Stimulated activated CD8-positive, alpha-beta memory T cell treated with anti-CD3 and anti-CD28 coated beads, Interleukin-2, amount 100 ng/mL, for 1 hour (primary cell): ENCODE results near the gene FBP2.
"Not testable (repeated sequence)": the region's sequence is repeated elsewhere in the genome, so short reads cannot be mapped to it uniquely, and the experiment has no call there.

Experiments
- DNase-seq, 2 donors: peaks; one replicate each; pipeline ENCODE4 v3.0.0-alpha.2; 2020; ENCODE audit warnings: low read depth in 2 of 2

FBP2 gene

DNA sequence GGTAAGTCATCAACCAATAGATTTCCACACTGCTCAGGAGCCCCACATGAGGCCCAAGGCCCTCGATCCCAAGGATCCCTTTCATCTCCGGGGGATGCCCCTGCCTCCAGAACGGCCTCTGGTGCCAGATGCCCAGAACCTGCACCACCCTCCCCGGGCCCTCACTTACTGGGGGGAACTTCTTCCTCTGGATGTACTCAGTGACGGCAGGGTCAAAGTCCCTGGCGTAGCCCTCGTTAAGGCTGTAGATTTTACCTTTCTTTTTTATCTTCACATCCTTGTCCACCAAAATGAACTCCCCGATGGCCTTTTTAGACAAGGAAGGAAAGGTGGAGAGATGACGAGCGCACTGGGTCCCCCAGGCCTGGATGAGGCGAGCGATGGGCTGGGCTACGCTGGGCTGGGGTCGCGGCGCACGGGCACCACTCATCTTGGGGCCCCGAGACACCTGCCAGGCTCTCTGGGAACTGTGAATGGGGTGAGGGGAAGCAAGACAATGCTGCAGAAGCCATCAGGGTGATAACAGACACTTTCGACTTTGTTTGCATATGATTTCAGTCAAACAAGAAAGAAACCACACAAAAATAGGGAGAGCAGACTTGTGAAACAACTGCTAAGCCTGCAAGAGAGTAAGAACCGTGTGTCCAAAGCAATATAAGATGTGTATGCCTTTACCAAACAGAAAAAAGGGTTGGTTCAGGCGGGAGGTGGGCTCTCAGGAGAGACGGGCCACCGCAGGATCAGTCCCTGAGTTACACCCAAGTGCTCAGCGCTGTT, 13.2 kb upstream of the FBP2 start:
- DNase-seq: no peak

DNA sequence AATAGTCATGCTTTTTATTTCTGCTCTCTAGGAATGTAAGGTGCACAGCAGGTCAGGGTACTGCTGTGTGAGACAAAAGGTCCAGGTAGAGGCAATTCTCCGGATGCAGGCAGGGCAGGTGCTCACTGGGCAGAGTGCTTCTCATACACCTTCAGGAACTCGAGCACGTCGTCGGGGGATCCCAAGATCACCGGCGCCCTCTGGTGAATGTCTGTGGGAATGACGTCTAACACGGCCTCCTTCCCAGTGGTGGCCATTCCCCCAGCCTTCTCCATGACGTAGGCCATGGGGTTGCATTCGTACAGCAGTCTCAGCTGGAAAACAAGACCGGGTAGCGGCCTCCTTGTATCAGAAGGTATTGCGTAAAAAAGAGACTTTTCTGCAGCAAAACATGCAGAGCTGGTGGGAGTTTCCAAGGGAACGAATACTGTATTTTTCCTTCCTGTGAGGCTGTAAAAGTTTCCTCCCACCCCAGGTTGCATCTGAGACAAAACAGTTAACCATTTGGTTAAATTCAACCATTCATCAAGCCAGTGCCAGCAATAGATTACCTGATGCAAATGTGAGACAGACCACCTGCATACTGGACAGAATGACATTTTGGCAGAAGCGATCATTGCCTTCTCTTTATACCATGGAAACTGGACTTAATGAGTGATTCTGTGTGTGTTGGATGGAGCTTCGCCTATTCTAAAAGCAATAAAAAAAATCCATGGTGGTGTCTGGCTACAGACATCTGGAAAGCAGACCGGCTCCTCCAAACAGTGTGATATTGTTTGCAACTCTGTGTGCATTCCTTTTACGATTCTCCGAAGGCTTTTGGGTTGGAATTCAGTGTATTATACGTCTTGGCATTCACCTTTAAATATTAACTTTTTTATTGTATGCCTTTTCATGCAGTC, 9.9 kb upstream of the FBP2 start:
- DNase-seq: peak; percentile 16 to 31

GRCh38 chr9:94602666-94603065, 9.0 kb upstream of the FBP2 start:
- no peak for DNase-seq

GRCh38 chr9:94600715-94601114, 7.1 kb upstream of the FBP2 start:
- DNase-seq: no peak

DNA sequence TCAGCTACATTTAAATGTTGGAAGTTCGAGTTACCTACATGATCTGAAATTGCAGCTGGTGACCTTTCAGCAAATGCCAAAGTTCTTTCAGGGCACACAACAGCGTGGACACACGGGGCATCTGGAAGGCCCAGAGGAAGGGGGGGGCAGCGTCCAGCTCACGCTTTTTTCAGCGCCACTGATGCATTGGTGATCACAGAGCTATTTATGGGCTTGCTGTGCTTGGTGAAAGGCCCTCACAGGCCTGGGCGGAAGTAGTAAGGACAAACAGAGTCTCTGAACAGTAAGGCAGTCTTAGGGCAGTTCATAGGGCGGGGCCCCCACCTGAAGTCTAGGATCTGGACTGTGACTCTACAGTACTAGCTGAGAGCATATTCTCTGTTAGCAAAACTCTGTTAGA, 6.6 kb upstream of the FBP2 start:
- DNase-seq: no peak

DNA sequence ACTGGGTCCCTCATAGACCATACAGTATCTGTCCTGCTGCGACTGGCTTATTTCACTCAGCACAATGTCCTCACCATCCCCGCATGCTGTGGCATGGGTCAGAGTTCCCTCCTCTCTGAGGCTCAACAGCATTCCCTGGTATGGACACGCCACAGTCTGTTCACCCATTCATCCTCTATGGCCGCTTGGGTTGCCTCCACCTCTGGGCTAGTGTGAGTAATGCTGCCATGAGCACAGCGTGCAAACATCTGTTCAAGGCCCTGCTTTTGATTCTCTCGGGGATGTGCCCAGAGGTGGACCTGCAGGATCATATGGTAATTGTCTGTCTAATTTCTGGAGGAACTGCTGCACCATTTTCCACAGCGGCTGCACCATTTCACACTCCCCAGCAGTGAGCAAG, 5.5 kb upstream of the FBP2 start:
- DNase-seq: no peak

DNA sequence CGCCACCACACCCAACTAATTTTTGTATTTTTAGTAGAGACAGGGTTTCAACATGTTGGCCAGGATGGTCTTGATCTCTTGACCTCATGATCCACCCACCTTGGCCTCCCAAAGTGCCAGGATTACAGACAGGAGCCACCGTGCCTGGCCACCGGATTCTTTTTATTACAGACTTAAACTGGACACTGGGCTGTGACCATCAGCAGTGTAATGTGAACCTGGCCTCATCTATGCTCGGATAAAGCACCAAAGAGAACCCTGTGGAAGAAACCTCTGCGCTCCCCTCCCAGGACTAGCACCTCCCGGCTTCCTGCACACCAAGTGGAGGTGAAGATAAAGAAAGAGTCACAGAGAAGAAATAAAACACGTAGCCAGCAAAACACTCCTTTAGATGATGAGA, 941 bp downstream of the FBP2 start:
- DNase-seq: not testable (repeated sequence)

DNA sequence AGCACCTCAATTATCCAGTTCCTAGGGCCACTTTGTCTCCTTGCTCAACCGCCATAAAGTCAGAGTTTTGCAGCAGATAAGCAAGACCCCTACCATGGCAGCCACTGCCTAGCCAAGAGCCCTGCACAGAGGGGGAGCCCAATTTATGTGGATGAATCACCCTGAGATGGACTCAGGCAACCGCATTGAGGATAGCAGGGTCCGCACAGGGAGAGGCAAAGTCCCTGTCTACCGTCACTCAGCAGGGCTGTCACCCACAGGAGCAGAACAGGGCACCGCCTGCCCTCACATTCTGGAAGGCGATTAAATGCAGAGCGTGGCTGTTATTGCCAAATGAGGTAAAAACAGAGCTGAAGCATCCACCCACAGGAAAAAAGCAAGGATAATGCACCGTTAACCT, 1.7 kb downstream of the FBP2 start:
- no peak for DNase-seq

DNA sequence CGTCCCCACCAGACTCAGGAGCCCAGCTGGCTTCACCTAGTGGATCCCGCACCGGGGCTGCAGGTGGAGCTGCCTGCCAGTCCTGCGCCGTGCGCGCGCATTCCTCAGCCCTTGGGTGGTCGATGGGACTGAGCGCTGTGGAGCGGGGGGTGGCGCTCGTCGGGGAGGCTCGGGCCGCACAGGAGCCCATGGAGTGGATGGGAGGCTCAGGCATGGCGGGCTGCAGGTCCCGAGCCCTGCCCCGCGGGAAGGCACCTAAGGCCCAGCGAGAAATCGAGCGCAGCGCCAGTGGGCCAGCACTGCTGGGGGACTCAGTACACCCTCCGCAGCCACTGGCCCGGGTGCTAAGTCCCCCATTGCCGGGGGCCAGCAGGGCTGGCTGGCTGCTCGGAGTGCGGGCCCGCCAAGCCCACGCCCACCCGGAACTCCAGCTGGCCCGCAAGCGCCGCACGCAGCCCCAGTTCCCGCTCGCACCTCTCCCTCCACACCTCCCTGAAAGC, 2.5 kb downstream of the FBP2 start:
- not testable (repeated sequence) for DNase-seq

- DNase-seq: no peak
Observed at GRCh38 chr9:94588681-94589080, 4.9 kb downstream of the FBP2 start.

- no peak for DNase-seq
Observed at GRCh38 chr9:94586814-94587213, 6.8 kb downstream of the FBP2 start.

DNA sequence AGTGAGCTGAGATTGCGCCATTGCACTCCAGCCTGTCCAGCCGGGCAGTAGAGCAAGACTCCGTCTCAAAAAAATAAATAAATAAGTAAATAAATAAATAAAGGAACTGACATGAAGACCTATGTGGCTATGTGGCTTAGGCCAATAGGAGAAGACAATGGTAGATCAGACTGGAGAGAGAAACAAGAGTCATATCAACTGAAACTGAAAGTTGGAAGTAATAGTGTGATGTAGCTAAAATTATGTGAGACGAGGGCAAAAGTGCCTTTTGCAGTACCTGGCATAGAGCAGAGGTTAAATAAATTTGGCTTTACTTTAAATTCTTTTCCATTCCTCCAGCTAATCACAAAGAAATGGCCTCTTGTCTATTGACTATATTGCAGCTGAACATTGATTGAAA, 7.3 kb downstream of the FBP2 start:
- DNase-seq: no peak

DNA sequence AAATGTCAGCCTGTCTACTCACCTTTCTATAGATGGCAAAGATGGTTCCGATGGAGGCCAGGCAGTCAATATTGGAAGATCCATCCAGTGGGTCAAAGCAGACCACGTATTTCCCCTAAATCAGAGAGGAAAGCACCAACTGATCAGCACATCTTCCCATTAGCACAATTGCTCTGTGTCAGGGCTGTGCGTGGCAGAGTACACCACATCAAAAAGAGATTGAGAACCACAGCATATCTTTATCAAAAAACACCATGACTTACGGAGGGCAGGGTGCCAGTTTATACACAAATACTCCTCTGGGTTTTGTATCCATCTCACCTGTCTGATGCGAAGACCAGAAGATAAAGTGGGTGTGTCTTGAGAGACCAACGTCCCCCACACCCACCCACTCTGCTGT, 9.1 kb downstream of the FBP2 start:
- no peak for DNase-seq

- no peak for DNase-seq
Observed at GRCh38 chr9:94581728-94582127, 11.9 kb downstream of the FBP2 start.

- no peak for DNase-seq
Observed at GRCh38 chr9:94577571-94577970, 16.1 kb downstream of the FBP2 start.

- DNase-seq: no peak
Observed at GRCh38 chr9:94577036-94577435, 16.6 kb downstream of the FBP2 start.

GRCh38 chr9:94576131-94576530, 17.5 kb downstream of the FBP2 start:
- no peak for DNase-seq

DNA sequence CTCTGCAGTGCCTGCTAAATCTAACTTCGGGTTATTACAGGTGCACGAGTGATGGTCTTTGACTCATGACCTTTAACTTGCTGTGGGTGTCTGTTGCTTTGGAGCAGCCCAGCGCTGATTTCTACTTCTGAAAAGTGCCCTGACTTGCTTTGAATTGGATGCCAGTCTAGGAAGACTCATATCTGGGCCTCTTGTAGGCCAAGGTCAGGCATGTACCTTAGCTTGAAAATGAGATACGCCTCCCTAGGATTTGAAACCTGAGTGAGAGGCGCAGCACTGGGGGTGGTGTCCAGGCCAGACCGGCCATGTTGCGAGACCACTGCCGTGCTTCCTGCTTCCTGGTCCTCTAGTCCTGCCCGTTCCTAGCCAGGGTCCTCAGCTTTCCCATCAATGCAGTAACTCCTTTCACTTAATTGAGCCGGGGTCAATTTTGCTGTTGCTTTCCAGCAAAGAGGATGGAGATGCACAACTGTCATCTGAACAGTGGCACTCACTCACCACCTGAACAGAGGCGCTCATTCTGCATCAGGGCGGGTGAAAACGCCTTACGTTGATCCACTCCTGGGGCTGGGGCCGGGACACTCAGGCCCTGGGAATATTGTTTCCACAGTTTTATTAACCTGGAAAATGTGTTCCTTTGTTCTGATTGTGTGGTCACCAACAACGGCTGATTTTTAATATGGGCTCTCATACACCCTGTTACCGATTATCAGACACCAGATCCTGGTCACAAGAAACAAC, 24.5 kb downstream of the FBP2 start:
- DNase-seq: no peak

DNA sequence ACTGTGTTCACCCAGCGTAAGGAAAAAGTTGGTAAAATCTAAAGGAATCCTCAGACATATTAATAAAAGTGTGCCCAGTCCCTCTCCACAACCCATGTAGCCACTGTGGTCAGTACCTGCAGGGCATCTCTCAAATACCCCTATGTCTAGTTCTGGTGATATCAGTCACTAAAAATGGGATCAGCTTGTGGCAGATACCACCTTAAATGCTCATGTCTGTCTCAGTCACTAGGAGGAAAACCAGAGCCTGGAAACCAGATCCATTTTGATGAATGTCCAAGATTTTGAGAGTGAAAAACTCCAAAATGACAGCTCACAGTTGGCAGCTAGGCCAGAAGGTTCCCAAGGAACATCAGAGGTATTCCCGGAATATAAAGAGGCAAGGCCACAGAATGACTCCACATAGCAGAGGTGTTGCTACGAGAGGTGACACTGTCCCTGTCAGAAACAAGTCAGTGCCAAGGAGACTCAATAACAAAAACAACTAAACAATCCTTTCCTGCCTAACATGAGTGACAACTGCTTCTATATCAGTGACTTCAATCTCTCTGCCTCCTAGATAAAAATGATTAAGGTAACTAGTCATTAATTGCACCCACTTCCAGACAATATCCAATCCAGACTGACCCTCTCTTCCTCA, 25.3 kb downstream of the FBP2 start:
- DNase-seq: no peak

- DNase-seq: no peak
Observed at GRCh38 chr9:94567271-94567670, 26.4 kb downstream of the FBP2 start.

DNA sequence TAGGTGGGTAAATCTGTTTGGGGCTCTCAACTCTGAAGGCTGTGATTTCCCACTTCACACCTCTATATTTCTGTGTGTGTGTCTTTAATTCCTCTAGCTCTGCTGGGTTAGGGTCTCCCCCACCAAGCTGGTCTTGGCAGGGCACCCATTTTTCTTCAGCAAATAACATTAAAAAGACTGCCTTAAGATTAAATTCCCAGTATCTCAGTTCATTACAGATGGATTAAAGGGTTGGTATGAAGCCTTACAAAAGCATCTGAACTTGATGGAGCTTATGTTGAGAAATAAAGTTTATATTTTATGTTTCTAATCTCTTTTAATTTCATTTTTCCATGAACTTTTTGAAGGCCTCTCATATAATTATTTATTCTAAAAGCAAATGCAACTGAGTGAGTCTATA, 27.1 kb downstream of the FBP2 start:
- no peak for DNase-seq

DNA sequence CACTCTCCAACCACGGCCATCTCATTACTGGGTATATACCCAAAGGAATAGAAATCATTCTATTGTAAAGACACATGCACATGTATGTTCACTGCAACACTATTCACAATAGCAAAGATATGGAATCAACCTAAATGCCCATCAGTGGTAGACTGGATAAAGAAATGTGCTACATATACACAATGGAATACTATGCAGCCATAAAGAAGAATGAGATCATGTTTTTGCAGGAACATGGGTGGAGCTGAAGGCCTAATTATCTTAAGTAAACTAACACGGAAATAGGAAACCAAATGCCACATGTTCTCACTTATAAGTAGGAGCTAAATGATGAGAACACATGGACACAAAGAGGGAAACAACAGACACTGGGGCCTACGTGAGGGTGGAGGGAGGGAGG, 29.3 kb downstream of the FBP2 start:
- DNase-seq: not testable (repeated sequence)
